Activated effector memory CD4-positive, alpha-beta T cell treated with anti-CD3 and anti-CD28 coated beads, Interleukin-2, amount 50 U/mL, for 16 hours (primary cell): ENCODE measurements around the gene PIGW.
A peak's percentile ranks its signal among the peaks of the same experiment; 100 is the strongest.

ENCODE experiments used
- DNase-seq: peaks from one replicate; pipeline ENCODE4 v3.0.0-alpha.2; 2020

PIGW gene, protein sequence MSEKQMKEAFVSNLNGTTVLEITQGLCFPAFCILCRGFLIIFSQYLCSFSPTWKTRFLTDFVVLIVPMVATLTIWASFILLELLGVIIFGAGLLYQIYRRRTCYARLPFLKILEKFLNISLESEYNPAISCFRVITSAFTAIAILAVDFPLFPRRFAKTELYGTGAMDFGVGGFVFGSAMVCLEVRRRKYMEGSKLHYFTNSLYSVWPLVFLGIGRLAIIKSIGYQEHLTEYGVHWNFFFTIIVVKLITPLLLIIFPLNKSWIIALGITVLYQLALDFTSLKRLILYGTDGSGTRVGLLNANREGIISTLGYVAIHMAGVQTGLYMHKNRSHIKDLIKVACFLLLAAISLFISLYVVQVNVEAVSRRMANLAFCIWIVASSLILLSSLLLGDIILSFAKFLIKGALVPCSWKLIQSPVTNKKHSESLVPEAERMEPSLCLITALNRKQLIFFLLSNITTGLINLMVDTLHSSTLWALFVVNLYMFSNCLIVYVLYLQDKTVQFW

GRCh38 chr17:36534840-36535668 lies at the start of gene PIGW, which contains the start of gene MYO19:
Gene PIGW, plus strand, starts transcription at chr17:36534987. Its CDS starts 2,115 bp downstream, at chr17:36537102.
Gene MYO19, minus strand, starts transcription at chr17:36534868. Its CDS starts 2,330 bp downstream, at chr17:36532538.
- DNase-seq, result peak; percentile 95

DNA sequence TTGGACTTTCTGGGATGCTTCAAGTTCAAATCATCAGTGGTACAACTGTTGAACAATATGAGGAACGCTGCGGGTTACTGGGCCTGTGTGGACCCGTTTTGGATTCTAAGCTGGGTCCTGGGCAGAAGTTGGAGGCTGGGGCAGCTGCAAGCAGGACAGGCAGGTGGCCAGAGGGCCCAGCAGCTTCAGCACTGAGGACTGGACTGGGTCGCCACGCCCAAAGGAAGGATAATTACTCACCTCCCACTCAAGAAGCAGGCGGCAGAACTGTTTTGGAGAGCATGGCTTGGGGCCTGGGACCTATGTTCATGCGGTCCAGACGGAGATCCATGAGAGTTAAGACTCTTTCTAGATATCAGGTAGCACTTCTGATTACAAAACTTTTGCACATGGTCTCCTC lies 49.8 kb upstream of the PIGW start:
- peak; percentile 49 for DNase-seq

DNA sequence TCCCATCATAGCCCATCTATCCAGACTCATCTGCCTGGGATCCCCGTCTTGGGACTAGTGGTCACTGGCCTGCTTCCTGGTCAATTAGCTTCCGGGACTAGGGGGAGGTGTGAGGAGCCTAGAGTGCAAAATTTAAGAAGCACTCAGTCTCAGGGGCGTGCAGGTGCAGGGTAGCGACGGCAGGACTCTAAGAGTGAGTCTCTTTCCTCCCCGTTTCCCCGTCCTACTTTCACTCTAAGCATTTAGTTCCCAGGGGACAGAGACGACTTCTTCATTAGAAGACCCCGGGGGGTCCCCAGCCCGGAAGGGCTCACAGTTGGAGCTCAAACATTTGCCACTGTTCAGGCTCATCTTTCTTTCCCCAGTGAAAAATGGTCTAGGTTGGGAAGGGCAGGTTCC lies 49.0 kb upstream of the PIGW start:
- DNase-seq, result peak; percentile 59

- DNase-seq, result peak; percentile 96
Observed at GRCh38 chr17:36486204-36487194, 48.3 kb upstream of the PIGW start, which contains the start of gene ZNHIT3. Gene ZNHIT3, plus strand, starts transcription at chr17:36486681. Its CDS starts 19 bp downstream, at chr17:36486700.

- DNase-seq, result no peak
Observed at GRCh38 chr17:36493956-36494355, 40.8 kb upstream of the PIGW start.

- peak; percentile 13 for DNase-seq
Observed at GRCh38 chr17:36494674-36495073, 40.1 kb upstream of the PIGW start.

- DNase-seq, result peak; percentile 22
Observed at GRCh38 chr17:36495076-36495578, 39.7 kb upstream of the PIGW start.

DNA sequence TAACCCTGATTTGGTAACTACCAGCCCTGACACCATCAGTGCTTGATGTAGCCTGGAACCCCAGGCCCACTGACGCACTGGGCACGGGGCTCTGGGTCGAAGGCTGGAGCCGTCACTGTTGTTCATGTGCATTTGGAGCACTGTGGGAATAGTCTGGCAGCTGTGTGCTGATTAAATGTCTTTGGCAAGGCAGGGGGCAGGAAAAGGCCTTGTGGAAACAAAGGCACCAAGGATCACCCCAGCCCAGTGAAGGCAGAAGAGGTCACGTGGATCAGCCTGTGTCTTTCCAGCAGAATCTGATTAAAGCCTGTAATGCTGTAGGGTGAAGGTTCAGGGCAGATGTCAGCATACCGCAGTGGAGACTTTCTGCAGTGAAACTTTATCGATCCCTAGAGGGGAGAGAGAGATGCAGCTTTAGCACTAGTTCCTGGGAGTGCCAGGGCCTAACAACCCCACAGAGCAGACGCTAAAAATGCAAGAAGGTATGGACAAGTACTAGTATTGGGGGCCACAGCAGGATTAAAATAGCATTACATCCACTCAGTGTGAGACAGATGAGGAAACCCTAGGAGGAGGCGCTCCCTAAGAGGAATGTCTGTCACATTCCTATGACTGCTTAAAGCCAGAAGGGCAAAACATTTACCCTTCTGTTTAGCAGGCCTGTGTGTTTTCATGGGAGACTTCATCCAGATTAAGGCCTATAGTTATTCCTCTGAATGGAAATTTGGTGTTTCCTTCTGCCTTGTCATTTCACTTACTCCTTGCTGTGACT lies 38.6 kb upstream of the PIGW start:
- DNase-seq, result peak; percentile 45

GRCh38 chr17:36498155-36498554 lies 36.6 kb upstream of the PIGW start:
- DNase-seq, result peak; percentile 46

DNA sequence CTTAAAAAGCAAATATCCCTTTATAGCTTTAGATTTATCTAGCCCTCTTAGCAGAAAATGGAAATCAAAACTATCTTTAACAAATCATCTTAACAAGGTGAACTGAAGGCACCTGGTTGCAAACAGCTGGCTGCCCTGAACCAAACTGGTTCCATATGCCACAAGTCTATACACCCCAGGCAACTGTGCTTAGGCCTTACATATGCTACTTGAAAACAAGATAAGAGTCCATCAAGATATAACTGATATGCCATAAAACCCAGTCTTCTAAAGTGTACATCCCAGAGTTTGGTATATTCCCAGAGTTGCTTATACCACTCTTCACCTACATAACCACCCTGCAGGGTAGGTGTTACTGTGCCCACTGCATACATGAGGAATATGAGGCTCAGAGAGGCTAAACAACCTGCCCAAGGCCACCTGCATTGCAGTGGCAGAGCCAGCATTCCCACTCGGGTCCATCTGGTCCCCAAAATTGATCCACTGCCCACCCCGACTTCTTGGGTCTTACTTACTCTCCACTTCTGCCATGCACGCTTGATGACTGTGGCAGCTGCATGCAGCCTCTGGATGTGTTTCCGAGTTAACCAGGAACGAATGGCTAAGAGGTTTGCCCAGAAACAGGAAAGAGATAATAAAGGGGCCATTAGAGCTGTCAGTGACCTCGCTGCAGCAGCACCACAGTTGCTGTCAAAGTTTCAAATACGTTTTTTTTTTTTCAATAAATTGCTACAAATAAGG lies 36.1 kb upstream of the PIGW start:
- peak; percentile 45 for DNase-seq

DNA sequence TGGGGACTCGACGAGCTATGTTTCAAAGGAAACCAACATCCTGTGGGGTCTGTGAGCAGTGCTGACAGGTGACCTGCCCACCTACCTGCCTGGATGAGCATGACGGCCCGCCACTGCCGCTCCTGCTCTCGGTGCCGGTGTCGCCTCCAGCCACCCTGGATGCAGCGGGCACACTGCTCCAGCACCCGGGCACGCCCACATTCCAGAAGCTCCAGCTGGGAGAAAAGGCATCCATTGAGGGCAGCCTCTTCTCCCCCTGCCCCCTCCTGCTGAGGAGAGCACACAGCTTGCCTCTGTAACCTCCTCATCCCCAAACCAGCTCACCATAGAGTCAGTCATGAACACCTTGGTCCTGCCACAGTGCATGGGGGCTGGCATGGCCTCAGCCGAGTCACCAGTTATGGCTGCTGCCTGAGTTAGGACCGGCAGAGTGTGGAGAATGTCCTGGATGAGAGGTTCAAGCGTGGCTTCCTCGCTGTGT lies 34.0 kb upstream of the PIGW start:
- DNase-seq, result peak; percentile 60

GRCh38 chr17:36501351-36501750 lies 33.4 kb upstream of the PIGW start:
- peak; percentile 59 for DNase-seq

DNA sequence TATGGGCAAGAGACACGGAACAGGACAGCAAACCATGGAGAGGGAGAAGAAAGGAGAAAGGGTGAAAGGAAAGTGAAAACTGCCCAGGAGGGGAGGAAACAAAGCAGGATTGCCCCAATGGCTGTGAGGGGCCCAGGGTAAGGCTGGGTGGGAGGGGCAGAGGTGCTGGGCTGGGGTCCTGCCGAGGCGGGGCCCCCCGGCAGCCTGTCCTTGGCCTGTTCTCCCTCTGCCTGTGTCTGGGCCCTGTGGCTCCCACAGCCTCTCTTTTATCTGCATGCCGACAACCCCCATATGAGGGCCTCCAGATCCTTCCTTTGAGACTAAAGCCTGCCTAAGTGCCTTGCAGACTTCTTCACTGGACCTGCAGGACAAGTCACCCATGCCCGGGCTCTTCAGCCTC lies 32.8 kb upstream of the PIGW start:
- peak; percentile 55 for DNase-seq

GRCh38 chr17:36503456-36504155 lies 31.2 kb upstream of the PIGW start:
- peak; percentile 25 for DNase-seq

DNA sequence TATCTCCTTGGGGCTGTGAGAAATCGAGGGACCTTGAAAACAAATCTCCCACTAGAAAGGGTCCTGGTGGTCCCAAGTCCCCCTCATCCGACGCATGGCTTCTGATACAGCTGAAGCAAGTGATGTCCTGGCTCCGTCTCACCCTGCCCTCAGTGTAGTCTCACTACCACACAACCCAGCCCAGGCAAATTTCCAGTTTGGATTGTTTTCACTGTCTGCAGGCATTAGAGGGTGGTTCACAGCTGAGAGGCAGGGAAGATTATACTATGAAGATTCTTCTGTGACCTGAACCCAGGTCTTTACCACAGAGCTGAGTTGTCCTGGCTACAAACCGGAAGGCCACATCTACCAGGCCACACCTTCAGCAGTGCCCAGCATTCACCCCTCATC lies 30.6 kb upstream of the PIGW start:
- peak; percentile 17 for DNase-seq

DNA sequence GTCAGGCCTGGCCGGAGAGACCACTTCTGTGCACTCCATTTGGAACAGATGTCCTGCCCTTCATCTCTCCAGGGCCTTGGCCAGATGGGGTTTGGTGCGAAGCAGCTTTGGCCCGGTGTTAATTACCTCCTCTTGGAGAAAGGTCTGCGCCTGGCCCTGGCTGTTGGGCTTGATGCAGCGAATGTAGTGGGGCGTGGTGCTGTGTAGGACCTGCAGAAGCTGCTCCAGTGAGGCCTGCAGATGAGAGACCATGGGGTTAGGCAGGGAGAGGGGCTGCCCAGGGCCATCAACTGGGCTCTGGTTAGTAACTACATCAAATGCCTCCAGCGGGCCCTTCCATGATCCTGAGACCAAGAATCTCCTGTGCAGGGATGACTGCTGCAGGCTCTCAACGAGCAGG lies 29.6 kb upstream of the PIGW start:
- DNase-seq, result peak; percentile 58

- DNase-seq, result peak; percentile 54
Observed at GRCh38 chr17:36506249-36506826, 28.4 kb upstream of the PIGW start.

DNA sequence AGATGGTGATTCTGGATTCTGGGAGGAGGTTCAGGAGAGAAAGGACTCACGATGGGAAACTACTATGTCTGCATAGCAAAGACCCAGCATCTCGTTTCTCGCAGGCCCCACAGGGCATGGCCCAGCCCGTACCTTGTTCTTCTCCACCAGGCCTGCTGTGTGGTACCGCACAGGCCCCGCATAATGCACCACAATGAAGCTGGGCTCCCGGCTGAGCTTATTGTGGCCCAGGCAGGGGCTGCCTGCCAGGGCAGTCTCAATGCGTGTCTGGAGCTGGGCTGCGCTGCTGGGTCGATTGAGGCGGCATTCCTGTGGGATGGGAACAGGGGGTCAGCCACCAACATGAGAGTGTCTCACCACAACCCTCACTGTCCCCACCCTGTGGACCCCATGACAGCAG lies 28.0 kb upstream of the PIGW start:
- peak; percentile 37 for DNase-seq

GRCh38 chr17:36507266-36507665 lies 27.5 kb upstream of the PIGW start:
- DNase-seq, result peak; percentile 8
